ENCODE data around the gene CHST8. TPM values are rescaled to one million over a fixed set of nuclear protein-coding genes. Genes with fewer than 3 reads are reported as not detected.

The CHST8 gene
- polyA plus RNA-seq, 3 donors: not detected

DNA sequence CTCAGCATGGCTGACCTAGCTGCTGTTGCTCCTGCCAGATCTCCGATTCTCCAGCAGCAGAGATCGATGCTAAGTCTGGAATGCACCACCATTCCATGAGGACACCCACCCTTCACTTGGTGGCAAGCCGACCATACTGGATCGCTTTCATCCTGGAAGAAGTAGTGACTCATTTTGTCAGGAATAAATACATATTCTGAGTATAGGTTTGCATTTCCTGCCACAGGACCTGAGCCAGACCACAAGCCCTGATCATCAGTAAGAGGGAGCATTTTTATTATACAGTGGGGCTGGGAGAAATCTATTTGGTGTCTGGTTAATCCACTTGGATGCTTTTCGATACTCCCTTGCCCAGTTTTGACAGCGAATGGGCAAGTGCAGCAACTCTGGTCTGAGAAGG lies 164.0 kb downstream of the CHST8 start:
- intact Hi-C loops (cut with micrococcal nuclease): no loop called here
- peaks cover 8 to 26% (median 9%) of the 10 kb centered on the region in 3 donors for H3K27me3 Mint-ChIP-seq (ENCODE audit: low read depth in 3 of 3)

DNA sequence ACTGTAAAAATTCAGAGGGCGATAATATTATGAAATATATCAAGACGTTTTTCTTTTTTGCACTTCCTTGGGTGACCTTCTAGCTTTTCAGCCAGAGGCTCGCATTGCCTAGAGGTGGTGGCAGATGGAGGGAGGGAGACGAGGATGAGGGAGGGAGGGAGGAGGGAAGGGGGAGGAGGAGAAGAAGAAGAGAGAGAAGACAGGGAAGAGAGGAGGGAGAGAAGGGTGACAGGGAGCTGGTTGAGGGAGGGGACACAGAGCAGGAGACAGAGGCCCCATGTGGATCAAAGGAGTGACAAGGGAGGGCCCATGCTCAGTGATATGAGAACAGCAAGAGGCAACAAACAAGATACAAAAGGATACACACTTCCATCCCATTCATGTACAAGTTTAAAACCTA lies 166.9 kb downstream of the CHST8 start:
- H4K20me1 ChIP-seq (ENCODE audit: insufficient read depth, low read length): no peaks in the 10 kb centered on the region
- no peaks in the 10 kb centered on the region for H3K79me2 ChIP-seq (ENCODE audit: insufficient read depth, low read length)
- H3K4me2 ChIP-seq (replicated peaks; ENCODE audit: extremely low read depth, low read length, poor library complexity, severe bottlenecking): no peak overlapping the region
- 85% methylated on average over 4 of the region's 4 CpGs for WGBS (ENCODE audit: insufficient coverage)
- no peaks in the 10 kb centered on the region for H3K27me3 ChIP-seq (ENCODE audit: control insufficient read depth in 2 of 2, insufficient read depth in 2 of 2, low read length in 2 of 2)
- H3K4me1 ChIP-seq (ENCODE audit: control insufficient read depth in 1 of 2, insufficient read depth in 2 of 2, low read length in 2 of 2): no peaks in the 10 kb centered on the region
- no peaks in the 10 kb centered on the region for H3K36me3 ChIP-seq (replicated peaks in 1 of 2; ENCODE audit: control insufficient read depth in 1 of 2, insufficient read depth in 2 of 2, low read length in 2 of 2)
- DNase-seq: no peak
- no peak overlapping the region for H3K4me3 ChIP-seq (replicated peaks in 1 of 3; ENCODE audit: low read depth in 2 of 3, low read length in 3 of 3)
- TF ChIP-seq, protein P1, sequence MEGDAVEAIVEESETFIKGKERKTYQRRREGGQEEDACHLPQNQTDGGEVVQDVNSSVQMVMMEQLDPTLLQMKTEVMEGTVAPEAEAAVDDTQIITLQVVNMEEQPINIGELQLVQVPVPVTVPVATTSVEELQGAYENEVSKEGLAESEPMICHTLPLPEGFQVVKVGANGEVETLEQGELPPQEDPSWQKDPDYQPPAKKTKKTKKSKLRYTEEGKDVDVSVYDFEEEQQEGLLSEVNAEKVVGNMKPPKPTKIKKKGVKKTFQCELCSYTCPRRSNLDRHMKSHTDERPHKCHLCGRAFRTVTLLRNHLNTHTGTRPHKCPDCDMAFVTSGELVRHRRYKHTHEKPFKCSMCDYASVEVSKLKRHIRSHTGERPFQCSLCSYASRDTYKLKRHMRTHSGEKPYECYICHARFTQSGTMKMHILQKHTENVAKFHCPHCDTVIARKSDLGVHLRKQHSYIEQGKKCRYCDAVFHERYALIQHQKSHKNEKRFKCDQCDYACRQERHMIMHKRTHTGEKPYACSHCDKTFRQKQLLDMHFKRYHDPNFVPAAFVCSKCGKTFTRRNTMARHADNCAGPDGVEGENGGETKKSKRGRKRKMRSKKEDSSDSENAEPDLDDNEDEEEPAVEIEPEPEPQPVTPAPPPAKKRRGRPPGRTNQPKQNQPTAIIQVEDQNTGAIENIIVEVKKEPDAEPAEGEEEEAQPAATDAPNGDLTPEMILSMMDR (IDR thresholded peaks at IDR 0.05): no peak
- no peak overlapping the region for H3K27ac Mint-ChIP-seq
- no peak overlapping the region for H2AFZ ChIP-seq (ENCODE audit: insufficient read depth, low read depth, low read length, poor library complexity, severe bottlenecking)
- peaks cover 12 to 26% (median 13%) of the 10 kb centered on the region in 3 donors for H3K27me3 Mint-ChIP-seq (ENCODE audit: low read depth in 3 of 3)
- intact Hi-C loops (cut with micrococcal nuclease): no loop called here
- no peaks in the 10 kb centered on the region for H3K36me3 Mint-ChIP-seq
- H3K27ac ChIP-seq (ENCODE audit: low read depth in 1 of 2, low read length in 2 of 2): no peak overlapping the region
- no peak overlapping the region for H3K9ac ChIP-seq (ENCODE audit: insufficient read depth, low read length, poor library complexity, severe bottlenecking)
- no peaks in the 10 kb centered on the region for H3K4me1 Mint-ChIP-seq
- no peaks in the 10 kb centered on the region for H3K9me3 ChIP-seq (replicated peaks in 1 of 2; ENCODE audit: control insufficient read depth in 1 of 2, insufficient read depth in 1 of 2, low read length in 2 of 2)
- H3K9me3 Mint-ChIP-seq: peaks cover 0 to 2% (median 0%) of the 10 kb centered on the region in 7 donors
- H3K4me3 Mint-ChIP-seq: no peak overlapping the region

More for the DNA sequence above, 164.0 kb downstream of the CHST8 start:
- Histone ChIP-seq H3K4me2 (replicated peaks; ENCODE audit: extremely low read depth, low read length, poor library complexity, severe bottlenecking) (no peak overlapping the region), H3K36me3 (replicated peaks in 1 of 2; ENCODE audit: control insufficient read depth in 1 of 2, insufficient read depth in 2 of 2, low read length in 2 of 2) (no peaks in the 10 kb centered on the region), H4K20me1 (ENCODE audit: insufficient read depth, low read length) (no peaks in the 10 kb centered on the region), H3K27me3 (ENCODE audit: control insufficient read depth in 2 of 2, insufficient read depth in 2 of 2, low read length in 2 of 2) (no peaks in the 10 kb centered on the region), H3K27ac (ENCODE audit: low read depth in 1 of 2, low read length in 2 of 2) (no peak overlapping the region), H3K79me2 (ENCODE audit: insufficient read depth, low read length) (no peaks in the 10 kb centered on the region), H2AFZ (ENCODE audit: insufficient read depth, low read depth, low read length, poor library complexity, severe bottlenecking) (no peak overlapping the region), H3K4me3 (replicated peaks in 1 of 3; ENCODE audit: low read depth in 2 of 3, low read length in 3 of 3) (no peak overlapping the region), H3K4me1 (ENCODE audit: control insufficient read depth in 1 of 2, insufficient read depth in 2 of 2, low read length in 2 of 2) (no peaks in the 10 kb centered on the region), H3K9ac (ENCODE audit: insufficient read depth, low read length, poor library complexity, severe bottlenecking) (no peak overlapping the region), H3K9me3 (replicated peaks in 1 of 2; ENCODE audit: control insufficient read depth in 1 of 2, insufficient read depth in 1 of 2, low read length in 2 of 2) (no peaks in the 10 kb centered on the region)
- no peak overlapping the region for H3K27ac Mint-ChIP-seq
- H3K36me3 Mint-ChIP-seq: no peaks in the 10 kb centered on the region
- 96% methylated on average over 4 of the region's 6 CpGs for WGBS (ENCODE audit: insufficient coverage)
- H3K4me3 Mint-ChIP-seq: no peak overlapping the region
- peaks cover 0 to 3% (median 2%) of the 10 kb centered on the region in 7 donors for H3K9me3 Mint-ChIP-seq
- no peak for DNase-seq
- H3K4me1 Mint-ChIP-seq: no peaks in the 10 kb centered on the region
- TF ChIP-seq, protein P1 (IDR thresholded peaks at IDR 0.05): no peak

All from CD14-positive monocyte (primary cell).